Colon (tissue), 2 donors: ENCODE data around the gene RUNX2.

Experiments
- FAIRE-seq: peaks from 2 replicates; lab custom pipeline; 2012; peaks lifted over from hg19 to GRCh38; lab: Jason Lieb, UNC
- donor health status: control.
- donor health status: control.

RUNX2 gene

DNA sequence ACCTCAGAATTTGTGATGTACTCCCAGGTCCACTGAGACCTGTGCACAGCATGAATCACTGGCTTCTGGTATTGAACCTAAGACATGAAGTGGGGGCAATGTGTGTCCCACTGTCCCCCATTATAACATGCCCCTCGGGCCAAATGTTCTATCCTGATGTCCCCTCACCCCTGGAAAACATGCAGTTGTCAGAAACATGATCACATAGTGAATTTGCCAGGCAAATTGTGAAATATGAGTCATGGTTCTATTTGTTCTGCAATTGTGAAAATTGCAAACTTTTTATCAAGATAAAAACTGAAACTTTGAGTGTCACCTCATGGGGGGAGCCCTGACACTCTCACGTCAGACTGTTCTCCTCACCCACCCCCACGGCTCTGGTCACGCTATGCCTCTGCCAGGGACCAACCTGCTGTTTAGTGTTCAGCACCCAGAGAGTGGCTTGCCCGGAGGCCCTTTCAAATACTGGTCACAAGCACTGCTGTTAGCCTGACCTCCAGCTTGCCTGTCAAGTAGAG lies 382.2 kb downstream of the RUNX2 start:
- no peak for FAIRE-seq

DNA sequence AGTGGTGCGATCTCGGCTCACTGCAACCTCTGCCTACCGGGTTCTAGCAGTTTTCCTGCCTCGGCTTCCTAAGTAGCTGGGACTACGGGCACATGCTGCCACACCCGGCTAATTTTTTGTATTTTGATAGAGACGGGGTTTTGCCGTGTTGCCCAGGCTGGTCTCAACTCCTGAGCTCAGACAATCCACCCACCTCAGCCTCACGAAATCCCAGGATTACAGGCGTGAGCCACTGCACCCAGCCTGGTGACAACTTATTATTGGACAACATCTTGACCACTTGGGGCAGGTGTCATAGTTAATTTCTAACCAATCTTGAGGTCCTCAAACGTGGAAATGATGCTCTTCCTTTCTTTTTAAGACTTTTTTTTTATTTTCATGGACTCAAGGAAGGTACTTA lies 383.9 kb downstream of the RUNX2 start:
- no peak for FAIRE-seq

DNA sequence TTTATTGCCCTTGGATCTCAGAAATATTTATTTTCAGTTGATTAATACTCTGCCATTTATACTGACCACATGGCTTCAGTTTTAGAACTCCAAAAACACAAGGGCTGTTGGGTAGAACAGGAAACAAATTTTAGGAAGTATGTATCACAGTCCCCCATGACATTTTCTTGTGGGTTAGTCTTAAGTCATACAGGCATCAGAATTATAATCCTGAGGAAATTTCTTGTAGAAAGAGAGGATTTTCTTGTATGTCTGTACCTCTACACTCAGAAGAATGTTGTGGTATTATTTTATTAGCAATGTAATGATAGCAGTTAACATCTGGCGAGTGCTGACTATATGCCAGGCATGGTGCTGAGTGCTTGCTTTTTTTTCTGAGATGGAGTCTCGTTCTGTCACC lies 384.7 kb downstream of the RUNX2 start:
- no peak for FAIRE-seq
